NCI-H446 treated with DMSO at 0.1 percent for 48 hours (cell line): ENCODE data around the gene SAMD14.
"Not testable (repeated sequence)": the region's sequence is repeated elsewhere in the genome, so short reads cannot be mapped to it uniquely, and the experiment has no call there.

Source experiments
- DNase-seq: peaks from one replicate; lab custom pipeline; 2025; lab: John Stamatoyannopoulos, UW

The SAMD14 gene

GRCh38 chr17:50075446-50076032 is 54.4 kb downstream of the SAMD14 start:
- no peak for DNase-seq

GRCh38 chr17:50074227-50074626 is 55.7 kb downstream of the SAMD14 start:
- no peak for DNase-seq

- DNase-seq = no peak
These were observed 57.0 kb downstream of the SAMD14 start for GRCh38 chr17:50072925-50073324.

GRCh38 chr17:50072130-50072529 is 57.8 kb downstream of the SAMD14 start:
- DNase-seq = no peak

- DNase-seq = no peak
These were observed 58.3 kb downstream of the SAMD14 start for GRCh38 chr17:50071692-50072091.

GRCh38 chr17:50070908-50071680 is 58.9 kb downstream of the SAMD14 start:
- no peak for DNase-seq

GRCh38 chr17:50067996-50068395 is 62.0 kb downstream of the SAMD14 start:
- no peak for DNase-seq

GRCh38 chr17:50066995-50067394 is 63.0 kb downstream of the SAMD14 start:
- no peak for DNase-seq

GRCh38 chr17:50065056-50065455 is 64.9 kb downstream of the SAMD14 start:
- DNase-seq = no peak

GRCh38 chr17:50064253-50065001 is 65.5 kb downstream of the SAMD14 start:
- DNase-seq = no peak

GRCh38 chr17:50063561-50064252 is 66.3 kb downstream of the SAMD14 start:
- no peak for DNase-seq

GRCh38 chr17:50062293-50063243 is 67.4 kb downstream of the SAMD14 start:
- DNase-seq = no peak

GRCh38 chr17:50061713-50062045 is 68.3 kb downstream of the SAMD14 start:
- DNase-seq = not testable (repeated sequence)

- DNase-seq = no peak
These were observed 68.8 kb downstream of the SAMD14 start for GRCh38 chr17:50060951-50061712.
